Stimulated activated CD8-positive, alpha-beta memory T cell treated with anti-CD3 and anti-CD28 coated beads, Interleukin-7, amount 100 ng/mL, for 1 hour (primary cell): ENCODE results near the gene MAP2K6.

Experiments
- DNase-seq, 2 donors: peaks; one replicate each; pipeline ENCODE4 v3.0.0-alpha.2; 2020; ENCODE audit warnings: low read depth in 2 of 2

Gene MAP2K6

GRCh38 chr17:69414408-69415274 lies at the start of gene MAP2K6:
Gene MAP2K6, plus strand, starts transcription at chr17:69414697. Its CDS starts 288 bp downstream, at chr17:69414985.
- peak; percentile 55 to 67 for DNase-seq

- no peak for DNase-seq
Measured at GRCh38 chr17:69367298-69367697, 47.2 kb upstream of the MAP2K6 start.

- no peak for DNase-seq
Measured at GRCh38 chr17:69373069-69373468, 41.4 kb upstream of the MAP2K6 start.

GRCh38 chr17:69375229-69375628 lies 39.3 kb upstream of the MAP2K6 start:
- no peak for DNase-seq

- DNase-seq = no peak
Measured at GRCh38 chr17:69388822-69389442, 25.6 kb upstream of the MAP2K6 start.

GRCh38 chr17:69390795-69391501 lies 23.5 kb upstream of the MAP2K6 start:
- DNase-seq = no peak

- no peak for DNase-seq
Measured at GRCh38 chr17:69401251-69401650, 13.2 kb upstream of the MAP2K6 start.

- DNase-seq = no peak
Measured at GRCh38 chr17:69402052-69402451, 12.4 kb upstream of the MAP2K6 start.

GRCh38 chr17:69404399-69404798 lies 10.1 kb upstream of the MAP2K6 start:
- no peak for DNase-seq

- DNase-seq = no peak
Measured at GRCh38 chr17:69405096-69405495, 9.4 kb upstream of the MAP2K6 start.

GRCh38 chr17:69406941-69407340 lies 7.6 kb upstream of the MAP2K6 start:
- DNase-seq = no peak

- DNase-seq = no peak
Measured at GRCh38 chr17:69407759-69408158, 6.7 kb upstream of the MAP2K6 start.

GRCh38 chr17:69410671-69411070 lies 3.8 kb upstream of the MAP2K6 start:
- DNase-seq = no peak

- DNase-seq = no peak
Measured at GRCh38 chr17:69411766-69412165, 2.7 kb upstream of the MAP2K6 start.

GRCh38 chr17:69412251-69412671 lies 2.2 kb upstream of the MAP2K6 start:
- no peak for DNase-seq

GRCh38 chr17:69415431-69415830 lies 934 bp downstream of the MAP2K6 start:
- DNase-seq = no peak

GRCh38 chr17:69417545-69418483 lies 3.3 kb downstream of the MAP2K6 start:
- no peak for DNase-seq

- DNase-seq = no peak
Measured at GRCh38 chr17:69418535-69418934, 4.0 kb downstream of the MAP2K6 start.

- DNase-seq = no peak
Measured at GRCh38 chr17:69423450-69423849, 9.0 kb downstream of the MAP2K6 start.

GRCh38 chr17:69424287-69425041 lies 10.0 kb downstream of the MAP2K6 start:
- no peak for DNase-seq

- no peak for DNase-seq
Measured at GRCh38 chr17:69425978-69426377, 11.5 kb downstream of the MAP2K6 start.
